ENCODE results near the gene RPL27.
"Not testable (repeated sequence)": the region's sequence is repeated elsewhere in the genome, so short reads cannot be mapped to it uniquely, and the experiment has no call there.

RPL27 gene

DNA sequence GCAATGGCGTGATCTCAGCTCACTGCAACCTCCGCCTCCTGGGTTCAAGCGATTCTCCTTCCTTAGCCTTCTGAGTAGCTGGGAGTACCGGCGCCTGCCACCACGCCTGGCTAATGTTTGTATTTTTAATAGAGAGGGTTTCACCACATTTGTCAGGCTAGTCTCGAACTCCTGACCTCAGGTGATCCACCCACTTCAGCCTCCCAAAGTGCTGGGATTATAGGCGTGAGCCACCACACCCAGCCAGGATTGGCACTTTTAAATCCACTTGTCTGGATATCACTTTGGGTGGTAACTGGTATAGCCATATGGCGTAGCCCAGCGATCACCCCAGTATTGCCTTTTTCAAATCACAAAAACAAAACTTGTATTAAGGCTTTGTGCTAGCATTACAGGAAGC is 4.3 kb upstream of the RPL27 start:
- not testable (repeated sequence) for DNase-seq (ENCODE audit: low read depth)

DNA sequence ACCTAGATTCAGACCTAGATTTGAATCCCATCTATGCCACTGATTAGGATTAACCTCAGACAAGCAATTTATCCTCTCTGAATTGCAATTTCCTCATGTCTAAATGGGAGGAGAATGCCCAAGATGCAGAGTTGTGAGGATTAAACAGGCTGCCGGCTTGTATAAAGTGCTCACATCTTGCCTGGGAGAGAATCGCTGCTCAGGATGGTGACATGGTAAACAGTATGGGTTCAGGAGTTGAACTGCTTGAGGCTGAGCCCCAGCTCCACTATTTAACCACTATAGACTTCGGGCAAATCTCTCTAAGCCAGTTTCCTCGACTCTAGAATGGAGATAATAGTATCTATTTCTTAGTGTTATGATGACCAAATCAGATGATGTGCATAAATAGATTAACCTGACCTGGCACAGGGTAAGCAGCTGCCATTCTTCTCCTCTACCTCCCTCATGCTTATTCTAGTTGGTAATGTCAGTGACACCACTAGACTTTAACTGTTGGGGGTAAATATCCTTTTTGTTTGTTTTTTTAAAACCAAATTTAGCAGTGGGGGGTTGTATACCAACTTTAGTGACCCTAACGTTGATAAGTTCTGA is 732 bp upstream of the RPL27 start:
- DNase-seq (ENCODE audit: low read depth): no peak

DNA sequence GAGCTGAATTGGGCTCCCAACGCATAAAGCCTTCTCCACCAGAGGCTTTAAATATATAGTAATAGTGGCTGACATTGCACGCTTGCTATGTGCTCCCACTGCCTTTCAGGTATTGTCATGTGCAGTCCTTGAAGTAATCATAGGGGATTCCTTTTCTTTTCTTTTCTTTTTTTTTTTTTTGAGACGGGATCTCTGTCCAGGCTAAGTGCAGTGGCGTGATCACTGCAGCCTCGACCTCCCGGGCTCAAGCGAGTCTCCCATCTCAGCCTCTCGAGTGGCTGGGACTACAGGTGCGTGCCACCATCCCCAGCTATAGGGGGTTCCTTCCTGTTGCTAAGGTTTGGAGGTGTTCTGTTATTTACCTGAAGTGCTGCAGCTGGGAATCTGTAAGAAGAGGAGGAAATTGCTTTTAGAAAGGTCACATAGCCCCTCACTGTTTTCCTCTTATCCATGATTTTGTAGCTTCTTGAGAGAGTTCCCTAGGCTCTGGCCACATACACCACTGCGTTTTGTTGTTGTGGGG is 845 bp downstream of the RPL27 start:
- no peak for DNase-seq (ENCODE audit: low read depth)

DNA sequence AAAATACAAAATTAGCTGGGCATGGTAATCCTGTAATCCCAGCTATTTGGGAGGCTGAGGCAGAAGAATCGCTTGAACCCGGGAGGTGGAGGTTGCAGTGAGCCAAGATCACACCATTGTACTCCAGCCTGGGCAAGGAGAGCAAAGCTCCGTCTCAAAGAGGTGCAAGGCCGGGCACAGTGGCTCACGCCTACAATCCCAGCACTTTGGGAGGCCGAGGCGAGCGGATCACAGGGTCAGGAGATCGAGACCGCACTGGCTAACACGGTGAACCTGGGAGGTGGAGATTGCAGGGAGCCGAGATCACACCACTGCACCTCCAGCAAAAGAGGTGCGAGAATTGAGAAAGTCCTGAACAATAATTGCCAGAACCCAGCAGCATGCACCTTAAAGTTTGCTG is 2.7 kb downstream of the RPL27 start:
- DNase-seq (ENCODE audit: low read depth): not testable (repeated sequence)

DNA sequence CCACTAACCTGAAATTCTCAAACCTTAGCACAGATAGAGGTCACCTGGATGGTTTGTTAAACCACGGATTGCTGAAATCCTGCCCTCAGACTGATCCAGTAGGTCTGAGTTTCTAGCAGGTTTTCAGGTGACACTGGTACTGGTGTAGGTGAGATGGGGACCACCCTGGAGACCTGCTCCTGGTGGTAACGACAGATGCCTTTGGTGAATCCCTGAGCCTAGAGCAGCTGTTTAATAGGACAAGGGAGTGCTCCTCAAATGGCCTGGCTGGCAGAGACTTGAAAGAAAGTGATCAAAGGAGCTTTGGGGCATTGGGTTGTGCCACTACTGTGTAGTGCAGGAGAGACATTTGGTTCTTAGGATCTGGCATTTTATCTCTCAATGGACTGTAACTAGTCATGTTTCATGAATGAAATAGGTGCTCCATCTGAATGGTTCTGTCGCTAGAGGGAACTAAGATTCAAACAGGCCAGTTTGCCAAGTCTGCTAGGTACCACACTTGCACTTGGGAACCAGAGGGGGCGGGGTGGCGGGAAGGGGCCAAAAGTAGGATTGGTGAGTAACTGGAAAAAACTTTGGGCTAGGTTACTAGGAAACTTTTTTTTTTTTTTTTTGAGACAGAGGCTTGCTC is 5.4 kb downstream of the RPL27 start:
- no peak for DNase-seq (ENCODE audit: low read depth)

DNA sequence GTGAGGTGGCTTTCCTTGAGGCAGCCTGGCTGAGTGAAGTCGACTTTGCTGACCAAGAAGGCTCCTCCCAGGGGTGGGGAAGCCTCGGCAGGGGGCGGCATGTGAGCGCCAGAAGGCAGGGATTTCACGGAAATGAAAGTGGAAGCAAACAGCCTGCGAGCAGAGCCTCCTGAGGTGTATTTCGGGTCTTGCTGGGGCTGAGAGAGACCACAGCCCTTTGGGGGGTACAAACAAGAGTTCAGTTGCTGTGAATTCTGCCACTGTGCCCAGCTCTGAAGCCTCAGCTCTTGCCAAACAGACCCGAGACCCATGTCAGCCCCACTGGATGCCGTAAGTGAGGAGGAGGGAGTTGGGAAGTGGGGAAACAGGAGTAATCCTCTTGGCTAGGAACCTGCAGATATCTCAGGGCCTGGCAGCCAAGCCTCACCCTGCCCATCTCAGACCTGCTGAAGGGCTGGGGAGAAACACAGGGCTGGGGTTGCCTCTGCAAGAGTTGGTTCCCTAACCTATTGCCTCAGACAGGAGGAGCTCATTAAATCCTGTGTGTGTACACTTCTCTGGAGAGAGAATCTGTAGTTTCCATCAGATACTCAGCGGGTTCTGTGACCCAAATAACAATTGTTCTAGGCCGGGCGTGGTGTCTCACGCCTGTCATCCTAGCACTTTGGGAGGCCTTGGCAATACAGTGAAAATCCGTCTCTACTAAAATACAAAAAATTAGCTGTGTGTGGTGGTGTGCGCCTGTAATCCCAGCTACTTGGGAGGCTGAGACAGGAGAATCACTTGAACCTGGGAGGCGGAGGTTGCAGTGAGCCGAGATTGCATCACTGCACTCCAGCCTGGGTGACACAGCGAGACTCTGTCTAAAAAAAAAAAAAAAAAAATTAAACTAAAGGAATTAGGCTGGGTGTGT is 8.7 kb downstream of the RPL27 start, which contains the start of gene IFI35:
TSS of gene IFI35 (plus strand) at position 146 of the 913 bp plus-strand sequence. CDS start at position 310, 164 bp downstream.
- DNase-seq (ENCODE audit: low read depth): peak; percentile 66

DNA sequence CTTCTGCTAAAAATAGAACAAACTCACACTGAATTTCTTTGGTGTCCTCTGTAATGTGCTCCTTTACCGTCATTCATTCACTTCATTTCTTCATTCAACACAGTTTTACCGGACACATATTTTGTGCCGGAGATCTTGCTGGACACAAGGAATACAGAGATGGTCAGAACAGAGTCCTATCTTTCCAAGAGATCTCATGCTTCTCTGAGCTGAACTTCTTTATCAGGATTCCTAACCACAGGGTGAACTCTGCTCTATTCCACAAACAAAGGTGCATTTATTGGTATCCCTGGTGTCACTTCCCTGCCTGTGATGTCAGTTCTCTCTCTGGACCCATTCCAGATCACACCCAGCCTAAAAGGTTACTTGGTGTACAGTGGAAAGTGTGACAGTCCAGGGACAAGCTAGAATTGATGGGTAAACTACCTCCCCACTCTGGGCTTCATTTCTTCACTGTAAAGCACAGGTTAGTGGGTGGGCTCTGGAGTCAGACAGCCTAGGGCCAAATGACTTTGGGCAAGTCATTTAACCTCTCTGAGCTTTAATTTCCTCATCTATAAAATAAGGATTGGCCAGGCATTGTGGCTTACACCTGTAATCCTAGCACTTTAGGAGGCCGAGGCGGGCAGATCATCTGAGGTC is 12.6 kb downstream of the RPL27 start:
- no peak for DNase-seq (ENCODE audit: low read depth)

DNA sequence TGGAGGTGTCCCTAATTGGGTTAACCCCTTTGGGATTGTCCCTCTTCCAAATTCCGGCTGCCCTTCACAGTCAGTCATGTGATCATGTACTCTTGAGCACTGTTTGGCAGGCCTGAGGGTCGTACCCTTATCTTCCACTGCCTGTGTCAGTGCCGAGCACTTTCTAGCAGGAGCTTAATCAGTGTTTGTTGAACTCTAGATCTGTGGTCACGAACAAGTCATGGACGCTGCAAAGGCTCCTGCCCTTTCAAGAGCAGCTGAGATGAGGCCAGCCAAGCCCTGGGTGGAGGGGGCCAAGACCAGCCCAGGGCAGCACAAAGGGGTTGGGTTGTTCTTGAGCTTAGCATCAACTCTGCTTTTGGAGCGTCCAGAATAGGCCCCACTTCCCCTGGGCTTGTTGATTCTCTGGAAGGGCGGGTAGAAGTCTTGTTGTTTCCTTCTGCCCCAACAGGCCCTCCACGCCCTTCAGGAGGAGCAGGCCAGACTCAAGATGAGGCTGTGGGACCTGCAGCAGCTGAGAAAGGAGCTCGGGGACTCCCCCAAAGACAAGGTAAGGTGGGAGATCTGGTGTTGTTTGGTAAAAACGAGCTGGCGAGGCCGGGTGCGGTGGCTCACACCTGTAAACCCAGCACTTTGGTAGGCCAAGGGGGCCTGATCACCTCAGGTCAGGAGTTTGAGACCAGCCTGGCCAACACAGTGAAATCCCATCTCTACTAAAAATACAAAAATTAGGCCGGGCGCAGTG is 13.7 kb downstream of the RPL27 start:
- DNase-seq (ENCODE audit: low read depth): no peak

DNA sequence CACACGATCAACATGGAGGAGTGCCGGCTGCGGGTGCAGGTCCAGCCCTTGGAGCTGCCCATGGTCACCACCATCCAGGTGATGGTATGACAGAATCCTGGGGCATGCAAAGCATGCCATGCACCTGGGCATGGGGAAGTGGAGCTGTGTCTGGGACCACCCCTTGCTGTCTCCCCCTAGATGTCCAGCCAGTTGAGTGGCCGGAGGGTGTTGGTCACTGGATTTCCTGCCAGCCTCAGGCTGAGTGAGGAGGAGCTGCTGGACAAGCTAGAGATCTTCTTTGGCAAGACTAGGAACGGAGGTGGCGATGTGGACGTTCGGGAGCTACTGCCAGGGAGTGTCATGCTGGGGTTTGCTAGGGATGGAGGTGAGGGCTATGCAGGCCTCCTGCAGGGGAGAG is 15.1 kb downstream of the RPL27 start:
- no peak for DNase-seq (ENCODE audit: low read depth)

DNA sequence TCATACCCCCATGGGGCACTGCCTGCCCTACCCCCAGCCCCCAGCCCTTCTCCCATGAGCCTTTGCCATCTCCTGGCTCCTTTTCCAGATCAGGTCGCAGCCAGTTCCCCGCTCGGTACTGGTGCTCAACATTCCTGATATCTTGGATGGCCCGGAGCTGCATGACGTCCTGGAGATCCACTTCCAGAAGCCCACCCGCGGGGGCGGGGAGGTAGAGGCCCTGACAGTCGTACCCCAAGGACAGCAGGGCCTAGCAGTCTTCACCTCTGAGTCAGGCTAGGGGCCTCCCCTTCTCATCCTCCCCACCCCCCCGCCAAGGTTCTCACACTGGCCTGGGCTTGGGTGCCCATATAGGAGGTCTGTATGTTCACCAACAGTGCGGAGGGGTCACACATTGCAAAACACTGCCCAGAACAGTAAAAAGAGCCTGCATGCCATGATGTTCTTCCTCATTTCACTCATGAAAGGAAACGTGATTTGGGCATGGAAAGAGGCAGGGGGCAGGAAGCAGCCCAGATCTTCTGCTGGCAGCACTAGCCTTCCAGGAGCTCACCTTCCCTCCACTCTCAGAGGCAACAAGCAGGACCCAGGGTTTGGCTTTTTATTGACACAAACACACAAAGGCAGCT is 15.9 kb downstream of the RPL27 start:
- no peak for DNase-seq (ENCODE audit: low read depth)

DNA sequence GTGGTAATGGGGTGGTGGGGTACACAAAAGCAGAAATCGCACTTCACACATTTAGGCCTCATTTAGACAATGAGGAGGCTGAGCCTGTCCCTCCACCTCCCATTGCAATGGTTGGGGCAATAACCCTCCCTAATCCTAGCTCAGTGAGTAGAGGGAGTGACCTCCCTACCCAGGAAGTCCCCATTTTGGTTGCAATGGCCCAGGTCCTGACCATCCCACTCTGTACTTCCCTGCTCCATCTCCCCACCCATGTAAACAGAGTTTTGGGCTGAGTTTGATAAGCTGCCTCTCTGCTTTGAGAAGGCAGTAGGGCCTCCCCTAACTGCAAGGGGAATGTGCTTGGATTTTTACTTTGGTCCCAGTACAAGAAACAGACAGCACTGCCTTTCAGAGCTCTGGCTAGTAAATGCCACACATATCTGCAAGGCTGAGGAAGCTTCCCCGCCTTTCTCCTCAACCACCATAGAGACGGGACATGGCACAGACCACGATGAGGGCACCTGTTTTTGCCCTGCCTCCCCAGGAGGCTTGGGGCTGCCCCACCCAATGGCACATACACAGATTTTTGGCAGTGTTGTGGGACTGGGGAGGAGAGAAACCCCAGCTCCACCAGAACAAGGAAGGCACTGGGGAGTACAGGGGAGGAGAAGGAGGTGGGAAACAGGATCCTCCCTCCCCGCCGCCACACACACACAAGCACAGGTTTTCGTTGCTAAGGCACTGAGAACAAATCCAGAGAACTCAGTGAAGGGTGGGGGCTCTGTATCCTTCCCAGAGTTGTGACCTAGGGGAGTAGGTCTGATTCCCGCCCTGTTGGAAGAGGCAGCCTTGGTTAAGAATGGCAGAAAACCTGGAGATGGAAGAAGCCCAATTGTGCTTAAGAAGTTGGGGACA is 16.7 kb downstream of the RPL27 start:
- DNase-seq (ENCODE audit: low read depth): no peak

DNA sequence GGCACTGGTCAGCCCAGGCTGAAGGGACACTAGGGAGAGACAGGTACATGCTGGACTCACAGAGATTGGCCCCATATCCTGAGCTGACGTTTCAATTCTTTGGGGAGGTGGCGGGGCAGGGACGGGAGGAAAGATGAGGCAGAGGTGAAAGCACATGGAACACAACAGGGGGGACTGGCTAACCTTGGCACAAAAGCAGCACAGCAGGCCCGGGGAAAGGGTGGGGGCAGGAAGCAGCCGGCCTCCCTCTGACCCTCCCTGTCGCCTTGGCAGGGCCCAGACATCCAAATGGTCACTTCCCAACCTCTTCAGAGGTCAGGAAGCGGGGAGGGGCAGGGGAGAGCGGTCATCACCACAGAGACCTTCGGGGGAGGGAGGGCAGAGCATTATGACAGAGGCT is 17.4 kb downstream of the RPL27 start:
- no peak for DNase-seq (ENCODE audit: low read depth)

DNA sequence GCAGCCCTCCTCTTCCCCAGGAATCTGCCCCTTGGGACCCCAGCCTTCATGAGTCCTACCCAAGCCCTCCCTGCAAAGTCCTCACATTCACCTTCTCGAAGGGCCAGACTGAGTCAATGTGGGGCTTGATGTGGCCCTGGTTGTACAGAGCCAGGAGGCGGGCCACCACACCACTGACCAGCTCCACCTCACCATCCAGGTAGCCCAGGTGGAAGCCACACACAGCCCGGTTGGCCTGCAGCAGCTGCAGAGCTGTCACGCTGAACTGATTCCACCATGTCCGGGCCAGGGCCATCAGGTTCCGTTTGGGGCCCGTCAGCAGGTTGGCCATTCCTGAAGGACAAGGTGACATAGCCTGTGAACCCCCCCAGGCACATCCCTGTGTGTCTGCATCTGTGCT is 18.0 kb downstream of the RPL27 start:
- no peak for DNase-seq (ENCODE audit: low read depth)

DNA sequence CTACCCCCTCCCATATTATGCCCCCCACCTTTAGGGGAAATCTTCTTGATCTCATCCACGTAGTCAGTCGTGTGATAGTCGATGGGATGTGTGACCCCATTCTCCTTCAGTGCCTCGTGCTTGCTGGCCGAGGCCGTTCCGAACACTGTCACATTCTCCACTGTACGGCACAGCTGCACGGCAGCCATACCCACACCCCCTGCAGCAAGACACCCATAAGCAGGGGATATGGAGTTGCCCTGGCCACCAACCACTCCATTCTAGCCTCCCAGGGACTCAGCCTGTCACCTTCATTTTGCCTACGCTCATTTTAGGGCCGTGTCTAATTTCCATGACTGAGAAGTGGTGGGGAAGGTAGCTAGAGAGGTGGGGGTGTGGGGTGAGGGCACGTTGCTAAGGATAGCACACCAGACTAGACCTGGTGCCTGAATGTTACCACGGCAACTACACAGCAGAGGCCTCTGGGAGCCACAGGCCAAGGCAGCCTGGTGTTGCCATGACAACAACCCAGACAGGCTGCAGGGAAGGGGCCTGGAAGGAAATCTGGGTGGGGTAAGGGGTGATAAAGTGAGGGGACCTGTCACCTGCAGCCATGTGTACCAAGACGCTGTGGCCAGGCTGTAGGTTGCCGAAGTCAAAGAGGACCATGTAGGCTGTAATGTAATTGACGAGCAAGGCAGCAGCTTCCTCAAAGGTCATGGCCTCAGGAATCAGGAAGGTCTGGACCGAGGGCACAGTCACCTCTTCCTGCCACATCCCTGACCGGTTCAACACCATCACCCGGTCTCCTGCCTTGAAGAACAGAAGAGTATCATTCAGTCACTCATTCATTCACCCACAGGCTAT is 20.0 kb downstream of the RPL27 start:
- peak; percentile 51 for DNase-seq (ENCODE audit: low read depth)

DNA sequence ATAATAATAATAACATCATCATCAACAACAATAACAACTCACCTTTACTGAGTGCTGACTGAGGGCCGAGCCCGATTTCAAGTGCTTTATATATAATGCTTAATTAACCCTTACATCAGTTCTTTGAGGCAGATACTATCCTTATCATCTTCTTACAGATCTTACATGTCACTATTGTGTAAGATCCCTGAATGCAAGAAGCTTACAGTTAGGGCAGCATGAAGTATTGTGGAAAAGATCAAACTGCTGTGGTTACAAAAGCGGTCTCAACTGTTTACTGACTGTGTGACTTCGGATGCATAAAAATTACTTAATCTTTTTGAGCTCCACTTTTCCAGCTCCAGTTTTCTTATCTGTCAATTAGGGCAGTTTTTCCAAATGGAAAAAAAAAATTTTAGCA is 20.7 kb downstream of the RPL27 start:
- DNase-seq (ENCODE audit: low read depth): no peak

DNA sequence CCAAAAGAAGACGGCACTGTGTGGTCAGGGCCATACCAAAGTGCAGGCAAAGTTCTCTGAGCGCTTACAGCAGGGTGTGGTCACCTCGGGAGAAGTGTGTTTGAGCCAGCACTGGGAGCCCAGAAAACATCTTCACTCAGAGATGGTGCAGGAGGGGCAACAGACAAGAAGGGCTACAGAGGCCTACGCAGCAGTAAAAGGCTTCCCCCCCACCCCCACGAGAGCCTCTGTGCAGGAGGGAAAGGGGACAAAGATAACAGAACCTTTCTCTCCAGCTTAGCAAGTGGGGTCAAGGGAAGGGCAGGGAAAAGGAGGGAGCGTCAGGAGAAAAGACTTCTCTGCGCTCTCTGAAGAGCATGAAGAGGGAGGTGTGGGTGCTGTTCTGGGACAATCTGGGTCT is 21.2 kb downstream of the RPL27 start:
- no peak for DNase-seq (ENCODE audit: low read depth)

DNA sequence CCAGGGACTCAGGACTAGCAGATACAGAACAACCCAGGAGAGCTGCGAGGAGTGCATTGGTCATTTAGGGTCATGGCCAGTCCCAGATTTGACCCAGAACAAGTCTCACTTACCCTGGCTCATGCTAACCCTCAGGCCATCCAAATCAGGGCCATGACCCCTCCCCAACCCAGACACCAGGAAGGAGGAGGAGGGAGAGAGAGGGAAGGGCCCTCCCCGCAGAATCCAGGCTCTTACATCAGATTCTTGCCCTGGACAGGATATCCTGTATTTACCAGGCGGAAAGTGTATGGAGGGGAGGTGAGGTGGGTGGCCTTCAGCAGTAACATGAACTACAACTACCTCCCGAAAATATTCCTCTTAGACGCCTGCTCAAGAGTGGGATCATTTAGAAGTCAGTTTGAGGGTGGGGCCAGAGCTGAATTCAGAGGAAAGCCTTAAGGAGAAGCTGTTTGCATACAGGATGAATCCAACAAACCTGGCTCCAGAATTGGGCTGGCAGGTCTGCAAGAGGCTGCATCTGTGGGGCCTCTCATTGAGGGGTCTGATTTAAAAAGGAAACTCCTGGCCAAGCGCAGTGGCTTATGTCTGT is 21.9 kb downstream of the RPL27 start:
- no peak for DNase-seq (ENCODE audit: low read depth)
